OCI-LY1 (cell line): ENCODE measurements around the gene RAB7B.
A peak's percentile ranks its signal among the peaks of the same experiment; 100 is the strongest.

Source experiments
- H2AFZ ChIP-seq: fragments of 200-600 bp; sonication (generic), shearing (Covaris generic); 2 replicates; pipeline ENCODE4 v1.6.0; 2014; ENCODE audit warnings: antibody characterized with exemption, mild to moderate bottlenecking, low read length
- H3F3A ChIP-seq: fragments of 200-600 bp; sonication (generic), shearing (Covaris generic); 2 replicates; pipeline ENCODE4 v1.6.0; 2014; ENCODE audit warnings: mild to moderate bottlenecking, antibody characterized with exemption, low read length, moderate library complexity; ENCODE audit not compliant: insufficient read depth
- H3K27ac ChIP-seq: fragments of 200-600 bp; sonication (generic); 2 replicates; pipeline ENCODE4 v1.5.1; 2014; ENCODE audit warnings: low read length, mixed run types, mild to moderate bottlenecking, low read depth; ENCODE audit not compliant: poor library complexity, severe bottlenecking
- H3K27me3 ChIP-seq: fragments of 200-600 bp; sonication (generic); 2 replicates; pipeline ENCODE4 v1.6.0; 2014; ENCODE audit warnings: antibody characterized with exemption, mild to moderate bottlenecking, low read length, moderate library complexity; ENCODE audit not compliant: insufficient read depth
- H3K36me3 ChIP-seq: fragments of 200-600 bp; sonication (generic); 2 replicates; pipeline ENCODE4 v1.6.1; 2014; ENCODE audit warnings: mild to moderate bottlenecking, antibody characterized with exemption, low read length, moderate library complexity, mixed read lengths; ENCODE audit not compliant: insufficient read depth
- H3K4me1 ChIP-seq: fragments of 200-600 bp; sonication (generic); 2 replicates; pipeline ENCODE4 v1.5.1; 2014; ENCODE audit warnings: mild to moderate bottlenecking, low read length, moderate library complexity; ENCODE audit not compliant: insufficient read depth, severe bottlenecking
- H3K4me2 ChIP-seq: fragments of 200-600 bp; sonication (generic), shearing (Covaris generic); 2 replicates; pipeline ENCODE4 v1.6.1; 2014; ENCODE audit warnings: low read length
- H3K4me3 ChIP-seq: fragments of 200-600 bp; sonication (generic); 2 replicates; pipeline ENCODE4 v1.5.1; 2014; ENCODE audit warnings: low read length, low read depth, mild to moderate bottlenecking, mixed read lengths; ENCODE audit not compliant: poor library complexity, severe bottlenecking
- H3K79me2 ChIP-seq: fragments of 200-600 bp; shearing (Covaris generic); 2 replicates; pipeline ENCODE4 v1.6.1; 2016; ENCODE audit warnings: mixed run types, low read length, mixed read lengths; ENCODE audit not compliant: insufficient read depth
- H3K9ac ChIP-seq: fragments of 200-600 bp; sonication (generic), shearing (Covaris generic); 2 replicates; pipeline ENCODE4 v1.6.1; 2014; ENCODE audit warnings: mild to moderate bottlenecking, low read length, mixed read lengths
- H3K9me2 ChIP-seq: fragments of 200-600 bp; sonication (generic), shearing (Covaris generic); 2 replicates; pipeline ENCODE4 v1.6.1; 2014; ENCODE audit warnings: low read depth, mild to moderate bottlenecking, low read length, mixed read lengths
- H3K9me3 ChIP-seq: fragments of 200-600 bp; shearing (Covaris generic); 2 replicates; pipeline ENCODE4 v1.6.1; 2014; ENCODE audit warnings: low read length, mixed read lengths
- H4K20me1 ChIP-seq: fragments of 200-600 bp; sonication (generic), shearing (Covaris generic); 2 replicates; pipeline ENCODE4 v1.6.0; 2016; ENCODE audit warnings: mild to moderate bottlenecking, low read length; ENCODE audit not compliant: insufficient read depth
- CTCF ChIP-seq: fragments of 200-600 bp; sonication (generic), shearing (Covaris generic); IDR thresholded peaks from 2 replicates; pipeline ENCODE4 v1.5.1; 2017; ENCODE audit warnings: mild to moderate bottlenecking, antibody characterized with exemption, low read length, moderate library complexity, mixed read lengths
- EZH2 ChIP-seq: fragments of 200-600 bp; sonication (generic), shearing (Covaris generic); IDR thresholded peaks from 2 replicates; pipeline ENCODE4 v1.8.0; 2017; ENCODE audit warnings: borderline replicate concordance, mixed run types, mild to moderate bottlenecking, antibody characterized with exemption, low read length, moderate library complexity, mixed read lengths

The RAB7B gene

GRCh38 chr1:206035027-206035426 lies 31.8 kb upstream of the RAB7B start:
- peak overlapping the region; percentile 51 for H3K4me2 ChIP-seq
- H2AFZ ChIP-seq = no peak overlapping the region
- H3K9me2 ChIP-seq = no peaks in the 10 kb centered on the region
- no peak for TF ChIP-seq EZH2
- TF ChIP-seq CTCF = no peak
- H3K79me2 ChIP-seq = no peaks in the 10 kb centered on the region
- no peaks in the 10 kb centered on the region for H4K20me1 ChIP-seq
- peak overlapping the region; percentile 23 for H3K27ac ChIP-seq
- no peaks in the 10 kb centered on the region for H3K9me3 ChIP-seq
- H3K27me3 ChIP-seq = no peaks in the 10 kb centered on the region
- peaks cover 62% of the 10 kb centered on the region for H3K4me1 ChIP-seq
- H3K9ac ChIP-seq = peak overlapping the region; percentile 24; the same call in 1 of the 2 replicates
- H3K4me3 ChIP-seq = peak overlapping the region; percentile 45
- no peaks in the 10 kb centered on the region for H3F3A ChIP-seq
- H3K36me3 ChIP-seq = no peaks in the 10 kb centered on the region

- Histone ChIP-seq H3K9me2 (no peaks in the 10 kb centered on the region), H3K4me2 (no peak overlapping the region), H2AFZ (no peak overlapping the region), H3K4me3 (no peak overlapping the region), H3K79me2 (no peaks in the 10 kb centered on the region), H3K27ac (no peak overlapping the region), H4K20me1 (no peaks in the 10 kb centered on the region), H3K4me1 (peaks cover 45% of the 10 kb centered on the region), H3F3A (no peaks in the 10 kb centered on the region), H3K27me3 (no peaks in the 10 kb centered on the region), H3K9ac (no peak overlapping the region), H3K9me3 (no peaks in the 10 kb centered on the region), H3K36me3 (no peaks in the 10 kb centered on the region)
- TF ChIP-seq EZH2 = no peak
- TF ChIP-seq CTCF = no peak
These were observed 29.4 kb upstream of the RAB7B start for GRCh38 chr1:206032380-206033140.

- Histone ChIP-seq H3F3A (no peaks in the 10 kb centered on the region), H3K4me3 (no peak overlapping the region), H3K27me3 (no peaks in the 10 kb centered on the region), H3K4me2 (0 out of 2 replicates have a peak overlapping the region, but pooled peaks have one; percentile 19), H3K27ac (no peak overlapping the region), H3K9me3 (no peaks in the 10 kb centered on the region), H3K9me2 (no peaks in the 10 kb centered on the region), H4K20me1 (no peaks in the 10 kb centered on the region), H3K36me3 (no peaks in the 10 kb centered on the region), H2AFZ (no peak overlapping the region), H3K4me1 (peaks cover 27% of the 10 kb centered on the region), H3K9ac (peak overlapping the region; percentile 13; the same call in 1 of the 2 replicates), H3K79me2 (no peaks in the 10 kb centered on the region)
- TF ChIP-seq CTCF (peak; percentile 97), EZH2 (no peak)
These were observed 27.5 kb upstream of the RAB7B start for GRCh38 chr1:206030714-206031113.
